ENCODE measurements around the gene HDAC8.

- no peak for TF ChIP-seq POLR2A (IDR thresholded peaks at IDR 0.05; ENCODE audit: low read length)
- no peak for TF ChIP-seq GATA1 (IDR thresholded peaks at IDR 0.05; ENCODE audit: low read depth, low read length)
These were observed 178.7 kb downstream of the HDAC8 start for GRCh38 chrX:72393836-72394517.
